HuH-7 (cell line): ENCODE results near the gene DHX16.

ENCODE experiments used
- DNase-seq: peaks from one replicate; pipeline ENCODE4 v3.0.0; 2011; ENCODE audit warnings: low spot score

The DHX16 gene

DNA sequence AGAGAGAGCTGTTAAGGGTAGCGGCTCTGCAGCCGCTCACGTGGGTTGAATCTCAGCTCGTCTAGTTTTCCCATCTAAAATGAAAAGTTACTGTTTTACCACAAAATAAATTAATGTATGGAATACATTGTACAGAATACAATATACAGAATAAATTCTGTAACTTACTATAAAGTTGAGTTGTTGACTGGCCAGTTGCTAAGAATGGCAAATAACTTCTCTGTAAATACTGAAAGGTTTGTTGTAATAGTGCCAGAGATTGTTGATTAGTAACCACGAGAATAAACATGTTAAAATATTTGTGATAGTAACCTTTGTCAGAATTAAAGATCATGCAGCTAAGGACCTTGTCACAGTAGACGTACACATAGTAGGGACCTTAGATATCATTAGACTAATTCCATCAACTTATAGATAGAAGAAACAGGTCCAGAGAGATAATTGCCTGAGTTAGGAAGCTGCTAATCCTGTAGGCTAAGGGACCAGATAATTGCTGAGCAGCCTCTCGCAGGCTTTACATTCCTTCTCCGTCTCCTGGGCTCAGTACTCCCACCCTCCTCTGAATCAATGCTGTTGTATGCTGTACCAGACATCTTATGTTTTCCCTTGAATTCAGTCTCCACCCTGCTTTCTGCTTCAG lies 18.5 kb upstream of the DHX16 start:
- no peak for DNase-seq

DNA sequence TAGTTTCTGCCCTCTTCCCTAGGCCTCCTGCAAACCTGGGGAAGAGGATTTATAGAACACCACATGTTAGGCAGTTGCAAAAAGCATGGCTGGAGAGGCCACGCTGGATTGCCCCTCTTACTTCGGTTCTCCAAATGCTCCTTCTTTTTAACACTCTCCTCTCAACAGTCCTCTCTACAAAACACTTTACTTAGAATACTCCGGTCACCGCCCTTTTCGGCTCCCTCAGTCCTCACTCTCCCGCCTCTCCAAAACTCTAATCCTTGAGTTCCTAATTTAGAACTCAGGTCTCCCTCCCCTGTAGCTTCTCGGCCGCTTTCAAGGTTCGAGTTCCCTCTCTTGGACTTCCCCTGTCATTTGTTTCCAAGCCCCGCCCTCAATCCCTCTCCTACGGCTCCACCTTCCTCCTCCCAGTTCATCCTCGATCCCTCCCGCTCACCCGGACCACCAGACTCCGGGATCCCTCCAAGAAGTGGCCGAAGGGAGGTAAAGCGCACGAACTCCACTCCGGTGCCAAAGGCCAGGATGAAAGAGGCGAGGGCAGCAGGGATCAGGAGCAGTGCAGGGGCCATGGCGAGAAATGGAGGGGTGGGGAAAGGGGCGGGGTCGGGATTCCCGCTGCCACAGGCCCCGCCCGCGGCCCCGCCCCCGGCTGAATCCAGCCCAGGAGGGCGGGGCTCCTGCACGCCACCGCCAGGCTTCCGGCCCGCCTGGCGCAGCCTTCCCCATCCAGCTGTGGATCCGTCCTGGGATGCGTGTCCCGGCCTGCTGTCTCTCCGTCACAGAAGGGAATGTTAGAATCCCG lies 17.8 kb upstream of the DHX16 start, which contains the start of gene NRM:
NRM (minus strand) TSS at position 582 of the 805 bp plus-strand sequence; CDS start at position 572, 10 bp downstream.
- peak; percentile 75 for DNase-seq

DNA sequence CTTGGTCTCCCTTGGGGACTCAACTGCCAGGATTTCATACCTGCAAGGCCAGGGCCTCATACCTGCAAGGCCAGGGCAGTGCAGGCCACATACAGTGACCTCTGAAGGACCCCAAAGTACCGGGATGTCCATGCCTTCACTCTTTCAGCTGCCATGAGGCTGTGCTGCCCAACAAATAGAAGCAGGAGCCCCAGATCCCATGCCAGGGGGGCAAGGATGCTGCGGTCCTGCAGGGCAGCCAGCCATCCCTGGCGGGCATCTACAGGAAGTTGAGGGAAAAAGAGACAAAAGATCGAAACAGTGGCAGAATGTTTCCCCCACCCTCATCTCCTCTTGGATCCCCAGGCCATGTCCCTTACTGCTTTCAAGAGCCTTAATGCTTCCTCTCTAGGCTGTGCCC lies 17.2 kb upstream of the DHX16 start:
- no peak for DNase-seq

GRCh38 chr6:30689022-30689865 lies 16.4 kb upstream of the DHX16 start:
- no peak for DNase-seq

GRCh38 chr6:30688569-30688968 lies 15.8 kb upstream of the DHX16 start:
- DNase-seq, result no peak

DNA sequence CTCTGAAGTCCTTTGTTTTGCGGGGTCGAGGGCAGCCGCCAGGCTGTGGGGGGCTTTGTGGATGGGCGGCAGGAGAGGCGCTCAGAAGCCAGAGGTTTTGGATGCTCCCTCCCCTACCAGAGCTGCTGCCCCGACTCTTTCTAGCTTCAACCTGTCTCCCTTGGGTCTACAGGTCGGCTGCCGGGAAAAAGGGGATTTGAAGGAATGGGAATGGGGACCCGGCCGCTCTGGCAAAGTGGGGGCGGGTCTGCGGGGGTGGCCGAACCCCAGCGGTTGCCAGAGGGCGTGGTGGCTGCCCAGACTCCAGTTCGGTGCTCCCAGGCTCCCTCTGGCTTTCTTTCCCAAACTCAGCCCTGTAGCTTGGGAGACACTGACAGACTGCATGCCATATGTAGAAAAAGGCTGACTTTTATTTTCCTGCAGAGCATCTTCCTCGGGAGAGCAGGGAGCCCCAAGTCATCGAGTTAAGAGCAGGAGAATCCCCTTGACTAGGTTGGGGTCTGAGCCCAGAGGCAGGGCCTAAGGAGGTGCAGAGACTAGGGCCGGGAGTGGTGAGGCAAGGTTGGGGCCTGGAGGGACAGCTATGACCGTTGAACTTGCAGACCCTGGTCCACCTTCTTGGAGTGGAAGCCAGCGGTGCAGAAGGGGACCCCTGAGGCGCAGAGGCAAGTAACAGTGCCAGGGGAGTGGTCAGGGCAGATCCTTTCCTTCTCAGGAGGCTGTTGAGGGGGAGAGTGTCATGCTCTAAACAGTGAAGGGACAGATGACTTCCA lies 15.0 kb upstream of the DHX16 start:
- DNase-seq, result no peak

DNA sequence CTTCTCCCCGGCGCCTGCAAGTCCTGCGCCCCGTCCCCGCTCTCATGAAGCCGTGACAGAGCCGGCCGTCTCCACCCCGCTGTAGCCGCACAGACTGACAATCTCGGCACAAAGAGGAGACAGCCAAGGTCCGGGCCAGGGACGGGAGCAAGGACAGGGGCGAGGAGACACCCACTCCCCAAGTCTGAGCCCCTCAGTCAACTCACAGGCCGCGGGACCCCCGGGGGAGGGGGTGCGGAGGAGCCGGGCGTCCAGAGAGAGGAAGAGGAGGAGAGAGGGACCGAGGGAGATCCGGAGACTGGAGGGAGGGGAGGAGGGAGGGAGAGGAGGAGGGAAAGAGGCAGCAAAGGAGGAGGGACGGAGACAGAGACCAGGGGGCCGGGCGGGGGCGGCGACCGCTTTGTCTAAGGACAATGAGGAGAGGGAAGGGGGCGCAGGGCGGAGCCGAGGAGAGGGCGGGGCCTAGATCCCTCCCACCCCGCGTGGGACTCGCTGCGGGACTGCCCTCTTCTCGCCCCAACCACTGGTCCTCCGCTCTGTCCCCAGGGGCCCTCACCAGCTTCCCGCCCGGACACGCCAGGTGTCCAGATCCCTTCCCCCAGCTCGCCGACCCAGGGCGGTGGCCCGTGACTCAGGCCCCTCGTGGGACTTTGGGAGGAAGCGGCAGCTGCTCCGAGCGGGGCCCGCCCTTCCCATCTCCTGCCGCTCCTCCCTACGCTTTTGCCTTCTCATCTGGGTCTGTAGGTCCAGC lies 14.3 kb upstream of the DHX16 start:
- DNase-seq, result peak; percentile 65

- peak; percentile 54 for DNase-seq
Observed at GRCh38 chr6:30686009-30686907, 13.5 kb upstream of the DHX16 start, which contains the start of gene PPP1R18. TSS of gene PPP1R18 (minus strand) at chr6:30686645. CDS start at chr6:30686018, 627 bp downstream.

- no peak for DNase-seq
Observed at GRCh38 chr6:30685157-30686008, 12.6 kb upstream of the DHX16 start.

- no peak for DNase-seq
Observed at GRCh38 chr6:30684386-30685156, 11.8 kb upstream of the DHX16 start.

GRCh38 chr6:30683980-30684338 lies 11.2 kb upstream of the DHX16 start:
- DNase-seq, result no peak

GRCh38 chr6:30683183-30683979 lies 10.6 kb upstream of the DHX16 start:
- no peak for DNase-seq

GRCh38 chr6:30682143-30683117 lies 9.6 kb upstream of the DHX16 start:
- no peak for DNase-seq

DNA sequence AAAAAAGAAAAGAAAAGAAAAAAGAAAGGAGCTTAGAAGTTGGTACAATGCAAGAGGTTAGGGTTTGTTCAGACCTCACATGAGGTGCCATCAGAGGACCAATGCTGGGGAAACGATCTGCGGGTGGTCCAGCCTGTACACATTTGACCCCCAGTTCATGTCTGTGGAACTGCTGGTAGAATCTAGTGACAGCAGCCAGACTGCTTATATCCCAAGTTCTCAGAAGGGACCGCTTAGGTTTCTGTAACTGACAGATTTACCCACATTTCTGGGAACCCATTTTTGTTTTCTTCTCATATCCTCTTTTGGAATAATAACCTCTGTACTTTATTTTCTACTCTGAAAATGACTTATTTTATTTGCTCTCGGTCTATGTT lies 8.9 kb upstream of the DHX16 start:
- DNase-seq, result no peak

- no peak for DNase-seq
Observed at GRCh38 chr6:30679765-30680535, 7.1 kb upstream of the DHX16 start.
